Liver (tissue), 9 donors: ENCODE measurements around the gene CAPZA2. TPM values are rescaled to one million over a fixed set of nuclear protein-coding genes. Genes with fewer than 3 reads are reported as not detected.

Experiments
- DNase-seq: peaks from one replicate; pipeline ENCODE4 v3.0.0-alpha.2; 2017; ENCODE audit warnings: low spot score
- H3K27ac ChIP-seq, 2 donors: one replicate each; pipeline ENCODE4 v1.7.0; 2013; ENCODE audit warnings: inconsistent platforms in 2 of 2, low read length in 2 of 2, control low read depth in 1 of 2, low read depth in 1 of 2, mild to moderate bottlenecking in 1 of 2
- H3K27me3 ChIP-seq, 4 donors: one replicate each; pipeline versions ENCODE4 v1.6.1 to v1.7.0; 2013; ENCODE audit warnings: low read length in 3 of 4, inconsistent platforms in 1 of 4, mild to moderate bottlenecking in 1 of 4, moderate library complexity in 1 of 4; ENCODE audit not compliant: control insufficient read depth in 4 of 4, insufficient read depth in 4 of 4
- H3K36me3 ChIP-seq, 4 donors: one replicate each; pipeline versions ENCODE4 v1.6.1 to v1.7.0; 2013; ENCODE audit warnings: low read length in 3 of 4, mild to moderate bottlenecking in 3 of 4, low read depth in 1 of 4, moderate library complexity in 1 of 4; ENCODE audit not compliant: control insufficient read depth in 4 of 4, insufficient read depth in 3 of 4
- H3K4me1 ChIP-seq, 4 donors: one replicate each; pipeline versions ENCODE4 v1.6.1 to v1.7.0; 2013; ENCODE audit warnings: low read length in 3 of 4, mild to moderate bottlenecking in 3 of 4, moderate library complexity in 1 of 4; ENCODE audit not compliant: control insufficient read depth in 4 of 4, insufficient read depth in 4 of 4
- H3K4me3 ChIP-seq, 3 donors: one replicate each; pipeline versions ENCODE4 v1.6.1 to v1.7.0; 2013; ENCODE audit warnings: low read length in 3 of 3, control low read depth in 1 of 3, low read depth in 1 of 3, mild to moderate bottlenecking in 1 of 3
- H3K9ac ChIP-seq, 2 donors: one replicate each; pipeline ENCODE4 v1.7.0; 2013; ENCODE audit warnings: low read length in 2 of 2, mild to moderate bottlenecking in 2 of 2, moderate library complexity in 2 of 2, control low read depth in 1 of 2, low read depth in 1 of 2
- H3K9me3 ChIP-seq, 4 donors: one replicate each; pipeline versions ENCODE4 v1.6.1 to v1.7.0; 2013; ENCODE audit warnings: low read length in 3 of 4; ENCODE audit not compliant: control insufficient read depth in 4 of 4
- EGR1 ChIP-seq, 2 donors: IDR thresholded peaks; 2 replicates each; pipeline ENCODE4 v1.6.1; 2016 to 2018; ENCODE audit warnings: antibody characterized with exemption in 2 of 2, low read depth in 2 of 2
- FOXA1 ChIP-seq: IDR thresholded peaks from 2 replicates; pipeline ENCODE4 v1.6.1; 2016; ENCODE audit warnings: antibody characterized with exemption
- FOXA2 ChIP-seq: IDR thresholded peaks from 2 replicates; pipeline ENCODE4 v1.6.1; 2016; ENCODE audit warnings: antibody characterized with exemption
- GABPA ChIP-seq, 2 donors: IDR thresholded peaks in 1 of 2; conservative IDR thresholded peaks in 1 of 2; 2 replicates each; pipeline ENCODE4 v1.6.1; 2016; ENCODE audit warnings: antibody characterized with exemption in 2 of 2, mild to moderate bottlenecking in 1 of 2, moderate library complexity in 1 of 2
- HNF4A ChIP-seq, 2 donors: conservative IDR thresholded peaks; 2 replicates each; pipeline ENCODE4 v1.6.1; 2016; ENCODE audit warnings: antibody characterized with exemption in 2 of 2, mild to moderate bottlenecking in 2 of 2
- HNF4G ChIP-seq: IDR thresholded peaks from 2 replicates; pipeline ENCODE4 v1.6.1; 2016; ENCODE audit warnings: antibody characterized with exemption
- JUND ChIP-seq, 2 donors: IDR thresholded peaks; 2 replicates each; pipeline ENCODE4 v1.6.1; 2016; ENCODE audit warnings: antibody characterized with exemption in 2 of 2
- NR2F2 ChIP-seq: IDR thresholded peaks from 2 replicates; pipeline ENCODE4 v1.6.1; 2016; ENCODE audit warnings: antibody characterized with exemption
- RAD21 ChIP-seq, 2 donors: IDR thresholded peaks; 2 replicates each; pipeline ENCODE4 v1.6.1; 2016; ENCODE audit warnings: antibody characterized with exemption in 2 of 2, mild to moderate bottlenecking in 2 of 2
- RXRA ChIP-seq, 2 donors: IDR thresholded peaks; 2 replicates each; pipeline ENCODE4 v1.6.1; 2017 to 2018; ENCODE audit warnings: antibody characterized with exemption in 2 of 2, mild to moderate bottlenecking in 1 of 2
- SP1 ChIP-seq: IDR thresholded peaks from 2 replicates; pipeline ENCODE4 v1.6.1; 2018; ENCODE audit warnings: antibody characterized with exemption, mild to moderate bottlenecking
- TAF1 ChIP-seq: conservative IDR thresholded peaks from 2 replicates; pipeline ENCODE4 v1.6.1; 2016; ENCODE audit warnings: antibody characterized with exemption, mild to moderate bottlenecking
- YY1 ChIP-seq: IDR thresholded peaks from 2 replicates; pipeline ENCODE4 v1.6.1; 2016; ENCODE audit warnings: antibody characterized with exemption, mild to moderate bottlenecking
- WGBS: extraction: QIAGEN DNeasy Blood & Tissue Kit; methylation state at CpG from one replicate; pipeline ENCODE4 v1.1.7; 2013; 5-methylcytosine and 5-hydroxymethylcytosine counted together
- polyA plus RNA-seq, 2 donors: library from polyadenylated mRNA; stranded (reverse) in 1 of 2; unstranded in 1 of 2; fragments of 200-250 nt in 1 of 2; fragments of >200 nt in 1 of 2; fragmentation: Nextera tagmentation in 1 of 2; extraction: Ambion mirVana in 1 of 2; gene quantifications; one replicate each; pipeline versions ENCODE4 v1.2.1 to v1.2.3, GENCODE V29; 2013 to 2015
- total RNA-seq, 2 donors: library from RNA; depleted of rRNA; stranded (reverse); fragments of >200 nt; gene quantifications; one replicate each; pipeline ENCODE4 v1.2.3, GENCODE V29; 2014
- TF ChIP-seq, protein P1 (sequence below): IDR thresholded peaks from 2 replicates; pipeline ENCODE4 v1.6.1; 2016; ENCODE audit warnings: antibody characterized with exemption
- TF ChIP-seq, protein P2 (sequence below): IDR thresholded peaks from 2 replicates; pipeline ENCODE4 v1.6.1; 2016; ENCODE audit warnings: antibody characterized with exemption, mild to moderate bottlenecking
- TF ChIP-seq, protein P3 (sequence below): IDR thresholded peaks from 2 replicates; pipeline ENCODE4 v1.6.1; 2016; ENCODE audit warnings: antibody characterized with exemption
- TF ChIP-seq, protein P4 (sequence below): fragments of 150-350 bp; IDR thresholded peaks from 2 replicates; pipeline ENCODE4 v1.5.1; 2017; ENCODE audit warnings: improper control_type of control experiment, low read depth, low read length; ENCODE audit not compliant: missing input control
- TF ChIP-seq, protein P5 (sequence below): IDR thresholded peaks from 2 replicates; pipeline ENCODE4 v1.6.1; 2016; ENCODE audit warnings: antibody characterized with exemption
- donor health status: healthy.
- donor health status: healthy.
- donor health status: healthy.
- donor health status: healthy.
- donor health status: healthy.

Gene CAPZA2
- total and polyA plus RNA-seq, 4 donors: 45.1 to 90.0 (median 69.1) TPM

- no peak overlapping the region for H3K9ac ChIP-seq
- no peak overlapping the region for H3K27ac ChIP-seq
- no peak for TF ChIP-seq SP1
- TF ChIP-seq, protein P1, sequence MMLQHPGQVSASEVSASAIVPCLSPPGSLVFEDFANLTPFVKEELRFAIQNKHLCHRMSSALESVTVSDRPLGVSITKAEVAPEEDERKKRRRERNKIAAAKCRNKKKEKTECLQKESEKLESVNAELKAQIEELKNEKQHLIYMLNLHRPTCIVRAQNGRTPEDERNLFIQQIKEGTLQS: no peak
- no peak for TF ChIP-seq EGR1 (IDR thresholded peaks at IDR 0.05; ENCODE audit: low read depth in 2 of 2)
- no peak for TF ChIP-seq RXRA (IDR thresholded peaks at IDR 0.05)
- TF ChIP-seq FOXA2: no peak
- no peak for TF ChIP-seq TAF1
- TF ChIP-seq, protein P2, sequence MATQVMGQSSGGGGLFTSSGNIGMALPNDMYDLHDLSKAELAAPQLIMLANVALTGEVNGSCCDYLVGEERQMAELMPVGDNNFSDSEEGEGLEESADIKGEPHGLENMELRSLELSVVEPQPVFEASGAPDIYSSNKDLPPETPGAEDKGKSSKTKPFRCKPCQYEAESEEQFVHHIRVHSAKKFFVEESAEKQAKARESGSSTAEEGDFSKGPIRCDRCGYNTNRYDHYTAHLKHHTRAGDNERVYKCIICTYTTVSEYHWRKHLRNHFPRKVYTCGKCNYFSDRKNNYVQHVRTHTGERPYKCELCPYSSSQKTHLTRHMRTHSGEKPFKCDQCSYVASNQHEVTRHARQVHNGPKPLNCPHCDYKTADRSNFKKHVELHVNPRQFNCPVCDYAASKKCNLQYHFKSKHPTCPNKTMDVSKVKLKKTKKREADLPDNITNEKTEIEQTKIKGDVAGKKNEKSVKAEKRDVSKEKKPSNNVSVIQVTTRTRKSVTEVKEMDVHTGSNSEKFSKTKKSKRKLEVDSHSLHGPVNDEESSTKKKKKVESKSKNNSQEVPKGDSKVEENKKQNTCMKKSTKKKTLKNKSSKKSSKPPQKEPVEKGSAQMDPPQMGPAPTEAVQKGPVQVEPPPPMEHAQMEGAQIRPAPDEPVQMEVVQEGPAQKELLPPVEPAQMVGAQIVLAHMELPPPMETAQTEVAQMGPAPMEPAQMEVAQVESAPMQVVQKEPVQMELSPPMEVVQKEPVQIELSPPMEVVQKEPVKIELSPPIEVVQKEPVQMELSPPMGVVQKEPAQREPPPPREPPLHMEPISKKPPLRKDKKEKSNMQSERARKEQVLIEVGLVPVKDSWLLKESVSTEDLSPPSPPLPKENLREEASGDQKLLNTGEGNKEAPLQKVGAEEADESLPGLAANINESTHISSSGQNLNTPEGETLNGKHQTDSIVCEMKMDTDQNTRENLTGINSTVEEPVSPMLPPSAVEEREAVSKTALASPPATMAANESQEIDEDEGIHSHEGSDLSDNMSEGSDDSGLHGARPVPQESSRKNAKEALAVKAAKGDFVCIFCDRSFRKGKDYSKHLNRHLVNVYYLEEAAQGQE: no peak
- no peak for TF ChIP-seq FOXA1
- no peak for TF ChIP-seq RAD21 (IDR thresholded peaks at IDR 0.05)
- no peak for TF ChIP-seq YY1
- TF ChIP-seq JUND (IDR thresholded peaks at IDR 0.05): no peak
- TF ChIP-seq, protein P3, sequence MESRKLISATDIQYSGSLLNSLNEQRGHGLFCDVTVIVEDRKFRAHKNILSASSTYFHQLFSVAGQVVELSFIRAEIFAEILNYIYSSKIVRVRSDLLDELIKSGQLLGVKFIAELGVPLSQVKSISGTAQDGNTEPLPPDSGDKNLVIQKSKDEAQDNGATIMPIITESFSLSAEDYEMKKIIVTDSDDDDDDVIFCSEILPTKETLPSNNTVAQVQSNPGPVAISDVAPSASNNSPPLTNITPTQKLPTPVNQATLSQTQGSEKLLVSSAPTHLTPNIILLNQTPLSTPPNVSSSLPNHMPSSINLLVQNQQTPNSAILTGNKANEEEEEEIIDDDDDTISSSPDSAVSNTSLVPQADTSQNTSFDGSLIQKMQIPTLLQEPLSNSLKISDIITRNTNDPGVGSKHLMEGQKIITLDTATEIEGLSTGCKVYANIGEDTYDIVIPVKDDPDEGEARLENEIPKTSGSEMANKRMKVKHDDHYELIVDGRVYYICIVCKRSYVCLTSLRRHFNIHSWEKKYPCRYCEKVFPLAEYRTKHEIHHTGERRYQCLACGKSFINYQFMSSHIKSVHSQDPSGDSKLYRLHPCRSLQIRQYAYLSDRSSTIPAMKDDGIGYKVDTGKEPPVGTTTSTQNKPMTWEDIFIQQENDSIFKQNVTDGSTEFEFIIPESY: no peak
- TF ChIP-seq, protein P4, sequence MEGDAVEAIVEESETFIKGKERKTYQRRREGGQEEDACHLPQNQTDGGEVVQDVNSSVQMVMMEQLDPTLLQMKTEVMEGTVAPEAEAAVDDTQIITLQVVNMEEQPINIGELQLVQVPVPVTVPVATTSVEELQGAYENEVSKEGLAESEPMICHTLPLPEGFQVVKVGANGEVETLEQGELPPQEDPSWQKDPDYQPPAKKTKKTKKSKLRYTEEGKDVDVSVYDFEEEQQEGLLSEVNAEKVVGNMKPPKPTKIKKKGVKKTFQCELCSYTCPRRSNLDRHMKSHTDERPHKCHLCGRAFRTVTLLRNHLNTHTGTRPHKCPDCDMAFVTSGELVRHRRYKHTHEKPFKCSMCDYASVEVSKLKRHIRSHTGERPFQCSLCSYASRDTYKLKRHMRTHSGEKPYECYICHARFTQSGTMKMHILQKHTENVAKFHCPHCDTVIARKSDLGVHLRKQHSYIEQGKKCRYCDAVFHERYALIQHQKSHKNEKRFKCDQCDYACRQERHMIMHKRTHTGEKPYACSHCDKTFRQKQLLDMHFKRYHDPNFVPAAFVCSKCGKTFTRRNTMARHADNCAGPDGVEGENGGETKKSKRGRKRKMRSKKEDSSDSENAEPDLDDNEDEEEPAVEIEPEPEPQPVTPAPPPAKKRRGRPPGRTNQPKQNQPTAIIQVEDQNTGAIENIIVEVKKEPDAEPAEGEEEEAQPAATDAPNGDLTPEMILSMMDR: no peak
- TF ChIP-seq, protein P5, sequence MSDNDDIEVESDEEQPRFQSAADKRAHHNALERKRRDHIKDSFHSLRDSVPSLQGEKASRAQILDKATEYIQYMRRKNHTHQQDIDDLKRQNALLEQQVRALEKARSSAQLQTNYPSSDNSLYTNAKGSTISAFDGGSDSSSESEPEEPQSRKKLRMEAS: no peak
- no peak for TF ChIP-seq HNF4G
- TF ChIP-seq NR2F2: no peak
- no peak for TF ChIP-seq GABPA (IDR thresholded peaks at IDR 0.05 in 1 of 2, conservative IDR thresholded peaks at IDR 0.05 in 1 of 2)
- no peak for TF ChIP-seq HNF4A (conservative IDR thresholded peaks at IDR 0.05)
- peaks cover 0 to 9% (median under 1%) of the 10 kb centered on the region in 4 donors for H3K4me1 ChIP-seq
- H3K27me3 ChIP-seq: no peaks in the 10 kb centered on the region
- peaks cover 1 to 13% (median 5%) of the 10 kb centered on the region in 4 donors for H3K36me3 ChIP-seq
- H3K9me3 ChIP-seq: no peaks in the 10 kb centered on the region
- DNase-seq: no peak
- no peak overlapping the region for H3K4me3 ChIP-seq
- 88% methylated on average over 3 of the region's 3 CpGs for WGBS
Observed at GRCh38 chr7:116888895-116889294, 26.5 kb downstream of the CAPZA2 start.
